Aorta (tissue), 5 donors: Measurements from ENCODE around the gene ADCY5. TPM values are rescaled to one million over a fixed set of nuclear protein-coding genes. Genes with fewer than 3 reads are reported as not detected.

Experiments
- ATAC-seq: fragments of 200-7000 bp; cut with Tn5 transposase; one replicate; pipeline ENCODE4 v1.9.1; 2022; ENCODE audit warnings: moderate library complexity; ENCODE audit not compliant: low FRiP score
- DNase-seq, 2 donors: peaks; one replicate each; pipeline ENCODE4 v3.0.0-alpha.2; 2020
- H3K27ac ChIP-seq, 2 donors: one replicate each; pipeline ENCODE4 v1.5.1; 2013; ENCODE audit warnings: low read length in 2 of 2, mild to moderate bottlenecking in 2 of 2, moderate library complexity in 2 of 2, control low read depth in 1 of 2, inconsistent platforms in 1 of 2, low read depth in 1 of 2
- H3K27me3 ChIP-seq, 2 donors: one replicate each; pipeline ENCODE4 v1.6.1; 2013; ENCODE audit warnings: control low read depth in 1 of 2, low read length in 1 of 2, mild to moderate bottlenecking in 1 of 2, moderate library complexity in 1 of 2; ENCODE audit not compliant: insufficient read depth in 2 of 2, control insufficient read depth in 1 of 2
- H3K36me3 ChIP-seq, 2 donors: one replicate each; pipeline ENCODE4 v1.6.1; 2013; ENCODE audit warnings: control low read depth in 1 of 2, low read length in 1 of 2, mild to moderate bottlenecking in 1 of 2; ENCODE audit not compliant: insufficient read depth in 2 of 2, control insufficient read depth in 1 of 2
- H3K4me1 ChIP-seq, 2 donors: one replicate each; pipeline ENCODE4 v1.6.1; 2013; ENCODE audit warnings: low read length in 2 of 2, control low read depth in 1 of 2, mild to moderate bottlenecking in 1 of 2, moderate library complexity in 1 of 2; ENCODE audit not compliant: insufficient read depth in 2 of 2, control insufficient read depth in 1 of 2
- H3K4me3 ChIP-seq, 2 donors: one replicate each; pipeline ENCODE4 v1.5.1; 2013; ENCODE audit warnings: low read length in 2 of 2, control low read depth in 1 of 2, mild to moderate bottlenecking in 1 of 2
- H3K9me3 ChIP-seq: one replicate; pipeline ENCODE4 v1.6.1; 2013; ENCODE audit warnings: mild to moderate bottlenecking, low read length; ENCODE audit not compliant: control insufficient read depth
- WGBS, 2 donors: extraction: QIAGEN DNeasy Blood & Tissue Kit; methylation state at CpG; one replicate each; pipeline ENCODE4 v1.1.7; 2013; 5-methylcytosine and 5-hydroxymethylcytosine counted together
- intact Hi-C, 2 donors: fragments of 100-400 bp; cut with DNase I; formaldehyde crosslinking; loops; one replicate each; pipeline versions ENCODE4 v1.14.2 to v1.15.0; 2022
- polyA plus RNA-seq, 2 donors: library from polyadenylated mRNA; stranded (reverse); fragments of 200-250 nt; gene quantifications; one replicate each; pipeline ENCODE4 v1.2.3, GENCODE V29; 2013
- total RNA-seq, 2 donors: library from RNA; stranded (reverse); fragmentation: NEBNext Ultra II Directional; extraction: Animal tissue kit (Norgen Biotek cat#: 25700); gene quantifications; one replicate each; pipeline ENCODE4 v1.2.1, GENCODE V29; 2021
- donor health status: healthy with polysubstance abuse.
- donor health status: Bipolar disorder and iron deficiency.
- donor health status: DM: no; HTN: no; CAD: no.
- donor health status: DM: no; HTN: no; CAD: no.
- donor health status: DM: yes; HTN: yes; CAD: no.

ADCY5 gene
- total and polyA plus RNA-seq, 4 donors: 6.6 to 72.7 (median 40.9) TPM

- DNase-seq: peak in 1 of 2 donors; percentile 44
- Histone ChIP-seq H3K27ac (no peak overlapping the region), H3K9me3 (no peaks in the 10 kb centered on the region), H3K27me3 (no peaks in the 10 kb centered on the region), H3K36me3 (peaks cover 0 to 7% of the 10 kb centered on the region in 2 donors), H3K4me1 (no peaks in the 10 kb centered on the region), H3K4me3 (no peak overlapping the region)
- ATAC-seq: no peak
- intact Hi-C loops: no loop called here
- 46 to 47% methylated on average over 6 of the region's 6 CpGs for WGBS, 2 donors
These were observed 138.1 kb downstream of the ADCY5 start for GRCh38 chr3:123310741-123311140.

GRCh38 chr3:123310186-123310585, 138.7 kb downstream of the ADCY5 start:
- Histone ChIP-seq H3K4me3 (no peak overlapping the region), H3K4me1 (no peaks in the 10 kb centered on the region), H3K9me3 (no peaks in the 10 kb centered on the region), H3K36me3 (peaks cover 0 to 7% of the 10 kb centered on the region in 2 donors), H3K27me3 (no peaks in the 10 kb centered on the region), H3K27ac (no peak overlapping the region)
- no peak for ATAC-seq
- intact Hi-C loops: no loop called here
- peak; percentile 37 to 70 for DNase-seq
- WGBS, 2 donors: 89 to 92% methylated on average over 8 of the region's 8 CpGs

- no peak overlapping the region for H3K27ac ChIP-seq
- DNase-seq: peak in 1 of 2 donors; percentile 12
- no peak overlapping the region for H3K4me3 ChIP-seq
- peaks cover 0 to 5% of the 10 kb centered on the region in 2 donors for H3K36me3 ChIP-seq
- no peaks in the 10 kb centered on the region for H3K4me1 ChIP-seq
- ATAC-seq: no peak
- WGBS, 2 donors: 86 to 89% methylated on average over 5 of the region's 5 CpGs
- intact Hi-C loops: no loop called here
- no peaks in the 10 kb centered on the region for H3K9me3 ChIP-seq
- no peaks in the 10 kb centered on the region for H3K27me3 ChIP-seq
These were observed 141.8 kb downstream of the ADCY5 start for GRCh38 chr3:123307064-123307463.

GRCh38 chr3:123305192-123305591, 143.7 kb downstream of the ADCY5 start:
- no peak overlapping the region for H3K27ac ChIP-seq
- WGBS, 2 donors: 54 to 68% methylated on average over 2 of the region's 2 CpGs

GRCh38 chr3:123303976-123304560, 144.8 kb downstream of the ADCY5 start:
- intact Hi-C loops: no loop called here
- DNase-seq: peak in 1 of 2 donors; percentile 51
- no peaks in the 10 kb centered on the region for H3K27me3 ChIP-seq
- ATAC-seq: no peak
- no peaks in the 10 kb centered on the region for H3K9me3 ChIP-seq
- no peak overlapping the region for H3K27ac ChIP-seq
- H3K36me3 ChIP-seq: peaks cover 0 to 7% of the 10 kb centered on the region in 2 donors
- H3K4me3 ChIP-seq: no peak overlapping the region
- WGBS, 2 donors: 91 to 92% methylated on average over 15 of the region's 15 CpGs
- H3K4me1 ChIP-seq: no peaks in the 10 kb centered on the region

More at GRCh38 chr3:123305192-123305591, 143.7 kb downstream of the ADCY5 start:
- no peaks in the 10 kb centered on the region for H3K4me1 ChIP-seq
- no peak for DNase-seq
- no peak overlapping the region for H3K4me3 ChIP-seq
- H3K36me3 ChIP-seq: peaks cover 0 to 4% of the 10 kb centered on the region in 2 donors
- intact Hi-C loops: no loop called here
- H3K9me3 ChIP-seq: no peaks in the 10 kb centered on the region
- H3K27me3 ChIP-seq: no peaks in the 10 kb centered on the region
- ATAC-seq: no peak

- Histone ChIP-seq H3K27me3 (no peaks in the 10 kb centered on the region), H3K36me3 (peaks cover 0 to 7% of the 10 kb centered on the region in 2 donors), H3K27ac (no peak overlapping the region), H3K9me3 (no peaks in the 10 kb centered on the region), H3K4me3 (no peak overlapping the region), H3K4me1 (no peaks in the 10 kb centered on the region)
- 85 to 87% methylated on average over 14 of the region's 14 CpGs for WGBS, 2 donors
- DNase-seq: peak in 1 of 2 donors; percentile 47
- peak; percentile 4 for ATAC-seq
- intact Hi-C loops: no loop called here
These were observed 145.9 kb downstream of the ADCY5 start for GRCh38 chr3:123302961-123303360.

GRCh38 chr3:123301331-123302184, 147.3 kb downstream of the ADCY5 start:
- Histone ChIP-seq H3K4me1 (no peaks in the 10 kb centered on the region), H3K36me3 (peaks cover 0 to 10% of the 10 kb centered on the region in 2 donors), H3K27ac (no peak overlapping the region), H3K4me3 (no peak overlapping the region), H3K27me3 (no peaks in the 10 kb centered on the region), H3K9me3 (no peaks in the 10 kb centered on the region)
- DNase-seq: peak in 1 of 2 donors; percentile 55
- intact Hi-C loops: no loop called here
- no peak for ATAC-seq
- WGBS, 2 donors: 72 to 75% methylated on average over 4 of the region's 4 CpGs

GRCh38 chr3:123300583-123300982, 148.3 kb downstream of the ADCY5 start:
- DNase-seq: no peak
- Histone ChIP-seq H3K36me3 (peaks cover 0 to 10% of the 10 kb centered on the region in 2 donors), H3K4me3 (no peak overlapping the region), H3K9me3 (no peaks in the 10 kb centered on the region), H3K4me1 (no peaks in the 10 kb centered on the region), H3K27me3 (no peaks in the 10 kb centered on the region), H3K27ac (no peak overlapping the region)
- no peak for ATAC-seq
- WGBS, 2 donors: 74 to 77% methylated on average over 8 of the region's 8 CpGs
- intact Hi-C loops: no loop called here
